HepG2 (cell line): ENCODE data around the gene GSTA5. TPM values are rescaled to one million over a fixed set of nuclear protein-coding genes. Genes with fewer than 3 reads are reported as not detected.

Experiments used
- AKNA ChIP-seq: sonication (generic); formaldehyde crosslinking; IDR thresholded peaks from 2 replicates; pipeline ENCODE4 v1.4.0; 2020; ENCODE audit warnings: missing genetic modification reagents, borderline replicate concordance
- GABPA ChIP-seq, 2 experiments: IDR thresholded peaks; 2 replicates each; pipeline ENCODE4 v1.6.1; 2011 to 2016; ENCODE audit warnings: low read depth in 2 of 2, low read length in 1 of 2, missing biosample characterization in 1 of 2, missing genetic modification characterization in 1 of 2
- IRF1 ChIP-seq: sonication (generic); formaldehyde crosslinking; IDR thresholded peaks from 2 replicates; pipeline ENCODE4 v1.4.0; 2020; ENCODE audit warnings: low read depth, mild to moderate bottlenecking, missing genetic modification reagents
- PLSCR1 ChIP-seq: sonication (generic); formaldehyde crosslinking; IDR thresholded peaks from 2 replicates; pipeline ENCODE4 v1.5.0; 2020; ENCODE audit warnings: missing genetic modification reagents, mild to moderate bottlenecking, borderline replicate concordance
- RARG ChIP-seq: sonication (generic); formaldehyde crosslinking; IDR thresholded peaks from 2 replicates; pipeline ENCODE4 v1.4.0; 2020; ENCODE audit warnings: low read depth, mild to moderate bottlenecking, missing genetic modification reagents
- SATB2 ChIP-seq: sonication (generic); formaldehyde crosslinking; IDR thresholded peaks from 2 replicates; pipeline ENCODE4 v1.5.0; 2020; ENCODE audit warnings: missing genetic modification reagents
- SOX13 ChIP-seq, 3 experiments: fragments of 450-650 bp in 1 of 3; sonication (generic) in 1 of 3; formaldehyde crosslinking in 1 of 3; IDR thresholded peaks in 2 of 3; conservative IDR thresholded peaks in 1 of 3; 2 replicates each; pipeline versions ENCODE4 v1.5.0 to v1.6.1; 2016 to 2020; ENCODE audit warnings: antibody characterized with exemption in 1 of 3, mild to moderate bottlenecking in 1 of 3, missing compliant biosample characterization in 1 of 3, missing genetic modification reagents in 1 of 3, moderate library complexity in 1 of 3
- TFDP1 ChIP-seq: IDR thresholded peaks from 2 replicates; pipeline ENCODE4 v1.6.1; 2016; ENCODE audit warnings: missing compliant biosample characterization, missing genetic modification reagents, borderline replicate concordance
- TMF1 ChIP-seq: sonication (generic); formaldehyde crosslinking; IDR thresholded peaks from 2 replicates; pipeline ENCODE4 v1.8.1; 2022; ENCODE audit warnings: low read depth, missing genetic modification reagents
- TSC22D2 ChIP-seq: sonication (generic); formaldehyde crosslinking; IDR thresholded peaks from 2 replicates; pipeline ENCODE4 v1.5.1; 2020; ENCODE audit warnings: missing genetic modification reagents, mild to moderate bottlenecking, borderline replicate concordance
- ZFP62 ChIP-seq: sonication (generic); formaldehyde crosslinking; IDR thresholded peaks from 2 replicates; pipeline ENCODE4 v1.4.0; 2020; ENCODE audit warnings: missing genetic modification reagents
- ZFP82 ChIP-seq: sonication (generic); formaldehyde crosslinking; IDR thresholded peaks from 2 replicates; pipeline ENCODE4 v1.5.1; 2020; ENCODE audit warnings: mild to moderate bottlenecking, missing genetic modification reagents, borderline replicate concordance
- ZFYVE20 ChIP-seq: sonication (generic); formaldehyde crosslinking; IDR thresholded peaks from 2 replicates; pipeline ENCODE4 v1.8.0; 2023; ENCODE audit warnings: low read depth, mild to moderate bottlenecking, moderate library complexity, missing genetic modification reagents, borderline replicate concordance
- ZNF280B ChIP-seq: sonication (generic); formaldehyde crosslinking; IDR thresholded peaks from 2 replicates; pipeline ENCODE4 v1.5.0; 2020; ENCODE audit warnings: missing genetic modification reagents, mild to moderate bottlenecking, borderline replicate concordance
- ZNF709 ChIP-seq: sonication (generic); formaldehyde crosslinking; IDR thresholded peaks from 2 replicates; pipeline ENCODE4 v1.5.0; 2020; ENCODE audit warnings: mild to moderate bottlenecking, missing genetic modification reagents
- ZNF740 ChIP-seq: sonication (generic); formaldehyde crosslinking; IDR thresholded peaks from 2 replicates; pipeline ENCODE4 v1.4.0; 2020; ENCODE audit warnings: missing genetic modification reagents
- ZNF766 ChIP-seq: sonication (generic); formaldehyde crosslinking; IDR thresholded peaks from 2 replicates; pipeline ENCODE4 v1.5.0; 2020; ENCODE audit warnings: missing genetic modification reagents, borderline replicate concordance
- polyA plus RNA-seq, 8 experiments: library from polyadenylated mRNA; depleted of rRNA in 3 of 8; stranded (reverse) in 7 of 8; unstranded in 1 of 8; fragments of >200 nt; fragmentation: Illumina TruSeq in 4 of 8; extraction: Trizol in 4 of 8; gene quantifications; 2 replicates each; pipeline versions ENCODE4 v1.2.1 to v1.2.3, GENCODE V29; 2011 to 2016; ENCODE audit warnings: low read depth in 4 of 8, missing spikeins in 1 of 8, mixed read lengths in 1 of 8; ENCODE audit not compliant: insufficient read depth in 1 of 8
- total RNA-seq, 5 experiments: library from RNA; depleted of rRNA; stranded (reverse); fragments of >200 nt; fragmentation: Illumina TruSeq; extraction: Trizol; gene quantifications; 2 replicates each; pipeline ENCODE4 v1.2.3, GENCODE V29; 2016; ENCODE audit warnings: low read depth in 1 of 5

GSTA5 gene
- total and polyA plus RNA-seq, 2 of the 13 experiments (the other 11 are each of a cell fraction or from before 2014, with no cell fraction given) = not detected

GRCh38 chr6:52881996-52882841 lies 41.6 kb upstream of the GSTA5 start (continued):
- TF ChIP-seq SOX13 (IDR thresholded peaks at IDR 0.05) = no peak
- TF ChIP-seq SOX13 (CRISPR knock-in tag; conservative IDR thresholded peaks at IDR 0.05 in 1 of 2, IDR thresholded peaks at IDR 0.05 in 1 of 2) = no peak
- no peak for TF ChIP-seq TSC22D2 (CRISPR knock-in tag)
- no peak for TF ChIP-seq SATB2
- TF ChIP-seq IRF1 (CRISPR knock-in tag) = no peak
- TF ChIP-seq TMF1 = no peak
- no peak for TF ChIP-seq AKNA
- no peak for TF ChIP-seq ZFP82 (CRISPR knock-in tag)
- no peak for TF ChIP-seq GABPA (IDR thresholded peaks at IDR 0.05; ENCODE audit: low read depth, low read length)
- TF ChIP-seq GABPA (CRISPR knock-in tag; IDR thresholded peaks at IDR 0.05; ENCODE audit: low read depth) = peak; percentile 38; the same call in 1 of the 2 replicates
- TF ChIP-seq RARG (CRISPR knock-in tag) = no peak
- TF ChIP-seq ZNF280B (CRISPR knock-in tag) = 0 out of 2 replicates have a peak, but pooled peaks have one; percentile 39
- TF ChIP-seq ZFYVE20 (CRISPR knock-in tag) = no peak
- no peak for TF ChIP-seq ZNF709
- TF ChIP-seq ZFP62 (CRISPR knock-in tag) = no peak
- 0 out of 2 replicates have a peak, but pooled peaks have one; percentile 24 for TF ChIP-seq ZNF766 (CRISPR knock-in tag)
- no peak for TF ChIP-seq ZNF740 (CRISPR knock-in tag)
- no peak for TF ChIP-seq TFDP1 (CRISPR knock-in tag)
- no peak for TF ChIP-seq PLSCR1
